Superior temporal gyrus (tissue), 1 donor: ENCODE results near the gene XPO6.
"Not testable (repeated sequence)": the region's sequence is repeated elsewhere in the genome, so short reads cannot be mapped to it uniquely, and the experiment has no call there.

Experiments
- DNase-seq: peaks from one replicate; pipeline ENCODE4 v3.0.0-alpha.2; 2016; ENCODE audit errors: extremely low spot score

The XPO6 gene, protein sequence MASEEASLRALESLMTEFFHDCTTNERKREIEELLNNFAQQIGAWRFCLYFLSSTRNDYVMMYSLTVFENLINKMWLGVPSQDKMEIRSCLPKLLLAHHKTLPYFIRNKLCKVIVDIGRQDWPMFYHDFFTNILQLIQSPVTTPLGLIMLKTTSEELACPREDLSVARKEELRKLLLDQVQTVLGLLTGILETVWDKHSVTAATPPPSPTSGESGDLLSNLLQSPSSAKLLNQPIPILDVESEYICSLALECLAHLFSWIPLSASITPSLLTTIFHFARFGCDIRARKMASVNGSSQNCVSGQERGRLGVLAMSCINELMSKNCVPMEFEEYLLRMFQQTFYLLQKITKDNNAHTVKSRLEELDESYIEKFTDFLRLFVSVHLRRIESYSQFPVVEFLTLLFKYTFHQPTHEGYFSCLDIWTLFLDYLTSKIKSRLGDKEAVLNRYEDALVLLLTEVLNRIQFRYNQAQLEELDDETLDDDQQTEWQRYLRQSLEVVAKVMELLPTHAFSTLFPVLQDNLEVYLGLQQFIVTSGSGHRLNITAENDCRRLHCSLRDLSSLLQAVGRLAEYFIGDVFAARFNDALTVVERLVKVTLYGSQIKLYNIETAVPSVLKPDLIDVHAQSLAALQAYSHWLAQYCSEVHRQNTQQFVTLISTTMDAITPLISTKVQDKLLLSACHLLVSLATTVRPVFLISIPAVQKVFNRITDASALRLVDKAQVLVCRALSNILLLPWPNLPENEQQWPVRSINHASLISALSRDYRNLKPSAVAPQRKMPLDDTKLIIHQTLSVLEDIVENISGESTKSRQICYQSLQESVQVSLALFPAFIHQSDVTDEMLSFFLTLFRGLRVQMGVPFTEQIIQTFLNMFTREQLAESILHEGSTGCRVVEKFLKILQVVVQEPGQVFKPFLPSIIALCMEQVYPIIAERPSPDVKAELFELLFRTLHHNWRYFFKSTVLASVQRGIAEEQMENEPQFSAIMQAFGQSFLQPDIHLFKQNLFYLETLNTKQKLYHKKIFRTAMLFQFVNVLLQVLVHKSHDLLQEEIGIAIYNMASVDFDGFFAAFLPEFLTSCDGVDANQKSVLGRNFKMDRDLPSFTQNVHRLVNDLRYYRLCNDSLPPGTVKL

DNA sequence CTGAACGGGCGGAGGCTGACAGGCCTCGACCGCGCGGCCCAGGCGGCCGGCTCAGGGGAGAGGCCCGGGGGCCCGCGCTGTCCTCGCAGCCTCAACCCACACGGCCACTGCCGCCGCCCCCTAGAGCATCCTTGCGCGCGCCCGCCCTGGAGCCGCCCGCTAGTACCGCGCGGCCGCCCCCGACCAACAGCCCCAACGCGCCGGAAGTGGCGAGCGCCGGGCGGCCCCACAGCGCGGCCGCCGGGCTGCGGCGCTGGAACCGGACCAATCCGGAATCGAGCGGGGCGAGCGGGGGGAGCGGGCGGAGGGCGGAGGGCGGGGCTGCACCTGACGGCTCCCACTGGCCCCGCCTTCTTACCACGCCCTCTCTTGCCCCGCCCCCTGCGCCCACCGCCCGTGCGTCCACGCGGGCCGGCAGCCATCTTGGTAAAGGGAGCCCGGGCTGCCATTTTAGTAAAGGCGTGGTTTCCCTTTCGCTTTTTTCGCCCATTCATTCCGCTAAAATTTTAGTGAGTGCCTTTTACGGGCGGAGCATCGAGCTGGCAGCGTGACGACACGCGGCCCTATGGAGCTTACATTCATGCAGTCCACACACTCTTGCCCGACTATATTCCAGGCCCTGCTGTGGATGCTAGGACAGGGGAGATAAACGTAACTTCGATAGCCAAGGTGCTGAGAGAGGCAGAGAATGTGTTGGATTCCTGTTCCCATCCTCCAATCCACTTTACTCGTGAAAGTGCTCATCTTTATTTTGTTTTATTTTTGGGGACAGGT is at the start of gene XPO6:
XPO6 (minus strand) TSS at position 208 of the 774 bp plus-strand sequence. CDS start 597 bp downstream, outside the sequence.
- DNase-seq, result peak; percentile 92

DNA sequence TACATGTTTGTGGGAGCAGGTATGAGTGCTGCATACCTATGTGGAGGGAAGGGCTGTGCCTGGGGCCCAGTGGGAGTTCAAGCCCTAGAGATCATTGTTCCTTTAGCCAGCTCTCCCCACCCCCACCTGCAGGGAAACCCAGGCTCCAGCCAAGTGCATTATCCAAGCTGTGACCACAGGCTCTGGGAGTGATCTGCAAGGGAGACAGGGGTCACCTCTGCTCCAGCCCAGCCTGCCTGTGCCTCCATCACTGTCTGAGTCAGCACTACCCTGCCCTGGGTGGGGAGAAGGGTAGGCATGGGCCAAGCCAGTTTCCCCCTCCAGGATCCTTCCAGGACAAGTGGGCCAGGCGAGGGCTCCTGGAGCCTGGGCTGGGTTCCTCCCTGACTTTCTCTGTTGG is 48.4 kb upstream of the XPO6 start:
- DNase-seq, result no peak

DNA sequence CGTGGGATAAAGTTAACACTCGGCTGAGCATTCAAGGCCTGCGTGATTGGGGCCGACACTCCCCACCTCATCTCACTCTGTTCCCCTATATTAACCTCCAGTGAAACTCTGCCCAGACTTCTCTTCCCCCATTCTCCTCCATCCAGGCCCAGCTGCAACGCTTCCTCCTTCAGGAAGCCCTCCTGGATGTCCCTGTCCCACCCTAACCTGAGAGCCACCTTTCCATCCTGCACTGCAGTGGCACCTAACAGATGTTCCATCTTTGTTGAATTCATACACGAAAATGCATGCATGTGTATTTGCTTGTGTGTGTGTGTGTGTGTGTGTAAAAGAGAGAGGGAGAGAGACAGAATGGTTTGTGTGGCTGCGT is 48.0 kb upstream of the XPO6 start:
- no peak for DNase-seq

DNA sequence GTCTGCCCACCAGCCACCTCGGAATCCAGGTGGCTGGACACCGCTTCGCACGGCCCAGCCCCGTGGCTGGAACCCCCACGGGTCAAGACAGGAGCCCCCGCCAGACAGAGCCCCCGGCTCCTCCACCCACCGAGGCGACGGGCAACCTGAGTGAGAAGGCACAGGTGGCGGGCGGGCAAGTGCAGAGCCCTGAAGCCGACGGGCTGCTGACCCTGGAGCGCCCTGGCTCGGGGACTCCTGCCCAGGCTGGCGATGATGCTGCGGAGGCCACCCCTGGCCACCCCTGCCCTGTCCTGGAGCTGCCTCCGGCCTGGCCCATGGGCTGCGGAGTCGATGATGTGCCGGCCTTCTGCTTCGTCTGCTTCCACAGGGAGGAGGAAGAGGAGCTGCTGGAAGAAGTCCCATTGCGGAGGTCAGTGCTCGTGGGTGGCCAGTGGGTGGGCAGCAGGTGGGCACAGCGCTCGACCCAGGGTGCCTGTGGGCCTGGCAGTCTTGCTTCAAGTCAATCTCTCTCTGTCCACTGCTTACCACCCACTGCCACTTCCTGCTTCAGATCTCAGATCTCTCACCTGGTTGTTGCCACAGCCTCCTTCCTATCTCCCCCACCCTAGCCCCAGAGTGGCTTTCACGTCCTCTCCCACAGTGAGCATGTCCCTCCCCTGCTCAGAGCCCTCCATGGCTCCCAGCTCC is 47.5 kb upstream of the XPO6 start:
- no peak for DNase-seq

DNA sequence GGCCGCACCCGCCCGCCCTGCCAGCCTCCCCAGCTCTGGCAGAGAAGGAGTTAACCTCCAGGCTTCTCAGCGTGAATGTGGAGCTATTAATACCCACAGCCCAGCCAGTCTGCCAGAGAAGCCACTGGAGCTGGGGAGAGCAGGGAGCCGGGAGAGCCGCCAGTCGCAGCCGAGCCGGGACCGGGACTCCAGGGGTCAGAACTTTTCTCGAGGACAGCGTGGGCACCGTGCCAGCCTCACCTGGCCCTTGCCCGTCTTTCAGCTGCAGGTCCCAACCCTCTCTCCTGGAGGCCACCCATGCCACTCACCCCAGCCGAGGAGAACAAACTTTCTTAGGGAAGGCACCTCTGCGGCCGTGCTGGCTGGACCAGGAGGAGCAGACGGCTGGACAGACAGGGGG is 46.8 kb upstream of the XPO6 start:
- no peak for DNase-seq

DNA sequence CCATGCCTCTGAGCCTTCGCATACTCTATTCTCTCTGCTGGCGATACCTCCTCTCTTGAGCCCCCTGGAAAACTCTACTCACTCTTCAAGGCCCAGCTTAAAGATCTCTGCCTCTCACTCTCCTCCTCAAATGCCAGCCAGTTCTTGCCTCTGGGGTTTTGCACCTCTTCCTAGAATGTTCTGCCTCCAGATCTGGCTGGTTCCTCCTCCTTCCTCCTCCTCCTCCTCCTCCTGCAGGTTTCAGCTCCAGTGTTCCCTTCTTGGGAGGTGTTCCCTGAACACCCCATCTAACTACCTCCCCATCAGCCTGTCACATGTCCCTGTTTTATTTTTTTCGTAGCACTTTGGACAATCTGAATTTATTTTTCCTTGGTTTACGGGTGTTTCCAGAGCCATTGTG is 45.5 kb upstream of the XPO6 start:
- no peak for DNase-seq

DNA sequence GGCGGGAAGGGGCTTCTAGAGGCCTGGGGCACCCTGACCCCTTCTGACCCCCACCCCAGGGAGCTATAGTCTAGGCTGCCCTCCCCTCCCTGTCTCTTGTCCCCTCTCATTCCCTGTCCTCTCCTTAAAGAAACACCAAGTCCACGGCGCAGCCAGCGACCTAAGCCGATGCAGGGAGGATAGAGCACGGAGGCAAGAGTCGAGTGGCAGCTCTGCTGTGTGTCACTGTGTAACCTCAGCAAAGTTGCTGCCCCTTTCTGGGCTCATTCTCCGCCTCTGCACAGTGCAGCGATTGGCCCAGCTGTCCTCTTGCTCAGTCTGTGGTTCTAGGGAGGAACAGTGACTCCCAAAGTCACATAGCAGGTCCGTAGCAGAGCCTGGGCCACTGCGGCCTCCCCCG is 44.1 kb upstream of the XPO6 start:
- DNase-seq, result no peak

DNA sequence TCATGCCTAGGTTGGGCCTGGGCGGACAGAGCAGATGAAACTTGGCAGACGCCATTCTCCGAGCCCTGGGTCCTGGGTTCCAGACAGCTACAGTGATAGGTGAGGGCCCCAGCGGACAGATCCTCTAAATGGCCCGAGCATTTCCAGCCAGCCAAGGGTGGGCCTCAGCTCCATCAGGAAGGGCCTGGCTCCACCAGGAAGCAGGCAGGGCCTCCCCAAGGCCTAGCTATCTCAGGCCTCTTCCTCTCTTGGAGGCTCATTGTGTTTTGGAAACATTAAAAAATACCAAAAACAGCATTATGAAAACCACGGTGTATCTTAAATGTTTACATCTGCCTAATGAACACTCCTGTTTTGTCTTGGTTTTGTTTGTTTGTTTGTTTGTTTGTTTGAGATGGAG is 42.4 kb upstream of the XPO6 start:
- DNase-seq, result no peak

DNA sequence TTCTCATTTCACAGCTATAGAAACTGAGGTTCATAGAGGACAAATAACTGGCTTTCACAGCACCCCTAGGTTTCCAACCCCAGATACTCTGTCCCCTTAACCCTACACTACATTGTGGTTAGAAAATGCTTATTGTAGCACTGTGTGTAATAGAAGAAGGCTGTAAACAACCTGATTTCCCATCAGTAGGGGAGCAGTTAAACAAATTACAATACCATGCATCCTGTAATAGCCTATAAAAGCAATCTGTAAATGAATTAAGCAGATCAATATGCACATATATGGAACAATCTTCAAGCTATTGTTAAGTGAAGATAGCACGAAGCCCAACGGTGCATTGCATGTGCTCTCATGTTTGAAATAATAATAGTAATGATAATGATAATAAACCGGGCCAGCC is 39.2 kb upstream of the XPO6 start:
- no peak for DNase-seq

DNA sequence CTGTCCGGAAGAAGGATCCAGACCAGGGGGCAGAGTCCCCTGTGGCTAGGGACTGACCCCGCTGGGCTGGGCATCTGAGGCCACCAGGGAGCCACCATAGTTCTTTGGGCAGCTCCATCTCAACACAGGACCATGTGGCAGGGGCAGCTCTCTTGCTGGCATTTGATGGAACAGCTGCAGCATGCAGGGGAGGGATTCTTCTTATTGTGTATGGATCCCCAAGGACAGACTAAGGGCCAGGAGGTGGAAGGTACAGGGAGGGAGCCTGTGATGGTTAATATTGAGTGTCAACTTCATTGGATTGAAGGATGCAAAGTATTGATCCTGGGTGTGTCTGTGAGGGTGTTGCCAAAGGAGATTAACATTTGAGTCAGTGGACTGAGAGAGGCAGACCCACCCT is 37.7 kb upstream of the XPO6 start:
- not testable (repeated sequence) for DNase-seq

DNA sequence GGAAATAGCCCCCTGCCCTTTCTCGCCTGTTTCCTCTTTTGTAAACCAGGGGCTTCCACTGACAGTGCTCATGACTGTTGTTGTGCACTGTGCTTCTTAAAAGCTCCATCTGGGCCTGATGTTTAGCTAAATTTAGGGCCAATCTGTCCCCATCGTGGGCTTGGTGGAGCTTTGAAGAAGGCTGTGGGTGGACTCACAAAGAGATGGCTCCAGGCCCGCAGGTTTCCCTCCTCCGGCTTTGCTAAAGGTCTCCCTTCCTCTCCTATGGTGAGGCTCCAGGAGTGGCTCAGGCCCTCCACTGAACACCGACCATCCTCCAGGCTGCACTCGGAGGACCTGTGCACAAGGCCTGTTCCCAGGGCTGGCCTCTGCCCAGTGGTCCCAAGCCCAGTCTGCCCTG is 30.2 kb upstream of the XPO6 start:
- no peak for DNase-seq

DNA sequence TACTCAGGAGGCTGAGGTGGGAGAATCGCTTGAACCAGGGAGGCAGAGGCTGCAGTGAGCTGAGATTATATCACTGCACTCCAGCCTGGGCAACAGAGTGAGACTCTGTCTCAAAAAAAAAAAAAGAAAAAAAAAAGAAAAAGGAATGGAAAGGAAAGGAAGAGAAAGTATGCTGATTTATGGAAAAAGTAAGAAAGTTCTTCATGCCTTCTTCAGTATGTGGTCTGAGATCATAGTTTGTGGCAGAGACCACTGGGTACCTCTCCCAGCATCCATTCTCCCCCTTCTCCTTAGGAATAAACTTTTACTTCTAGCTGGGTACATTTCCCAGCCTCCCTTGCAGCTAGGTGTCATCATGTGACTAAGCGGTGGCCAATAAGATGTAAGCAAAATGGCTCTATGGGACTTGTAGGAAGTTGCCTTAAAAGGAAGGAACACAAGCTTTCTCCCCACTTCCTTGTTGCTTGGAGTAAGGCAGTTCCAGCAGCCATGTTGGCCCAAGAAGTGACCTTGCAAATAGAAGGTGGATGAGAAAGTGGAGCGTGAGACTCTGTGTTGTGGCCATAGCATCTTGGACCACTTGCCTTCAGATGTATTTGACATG is 26.1 kb upstream of the XPO6 start:
- no peak for DNase-seq

DNA sequence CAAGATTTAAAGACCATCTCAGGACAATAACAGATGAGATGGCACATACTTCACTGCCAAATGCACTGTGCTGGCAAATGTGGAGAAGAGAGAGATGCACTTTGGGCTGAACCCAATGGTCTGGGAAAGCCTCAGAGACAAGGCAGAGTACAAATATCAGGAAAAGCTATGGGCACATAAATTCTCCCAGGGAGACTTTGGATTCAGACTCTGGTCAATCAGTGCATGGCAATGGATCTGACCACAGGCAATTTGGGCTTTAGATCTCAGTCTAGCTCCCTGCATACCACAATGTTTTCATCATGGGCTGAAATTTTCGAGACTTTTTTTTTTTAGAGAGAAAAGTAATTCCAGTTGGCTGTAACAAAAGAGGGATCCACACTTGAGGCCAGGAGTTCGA is 20.0 kb upstream of the XPO6 start:
- no peak for DNase-seq

DNA sequence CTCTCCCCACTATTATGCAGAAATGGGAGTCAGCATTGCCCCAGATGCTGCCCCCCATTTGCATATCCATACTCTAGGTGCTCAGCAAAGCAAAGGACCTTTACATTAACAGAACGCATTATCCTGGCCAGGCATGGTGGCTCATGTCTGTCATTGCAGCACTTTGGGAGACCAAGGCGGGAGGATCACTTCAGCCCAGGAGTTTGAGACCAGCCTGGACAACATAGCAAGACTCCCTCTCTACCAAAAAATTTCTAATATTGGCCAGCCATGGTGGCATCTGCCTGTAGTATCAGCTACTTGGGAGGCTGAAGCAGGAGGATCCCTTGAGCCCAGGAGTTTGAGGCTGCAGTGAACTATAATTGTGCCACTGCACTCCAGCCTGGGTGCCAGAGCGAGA is 12.1 kb upstream of the XPO6 start:
- DNase-seq, result not testable (repeated sequence)

DNA sequence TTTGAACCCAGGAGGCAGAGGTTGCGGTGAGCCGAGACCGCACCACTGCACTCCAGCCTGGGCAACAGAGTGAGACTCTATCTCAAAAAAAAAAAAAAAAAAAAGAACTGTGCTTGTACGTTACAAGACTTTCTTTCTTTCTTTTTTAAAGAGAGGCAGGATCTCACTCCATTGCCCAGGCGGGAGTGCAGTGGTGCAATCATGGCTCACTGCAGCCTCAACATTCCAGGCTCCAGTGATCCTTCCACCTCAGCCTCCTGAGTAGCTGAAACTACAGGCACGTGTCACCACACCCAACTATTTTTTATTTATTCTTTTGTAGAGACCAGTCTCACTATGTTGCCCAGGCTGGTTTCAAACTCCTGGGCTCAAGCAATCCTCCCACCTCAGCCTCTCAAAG is 8.0 kb upstream of the XPO6 start:
- not testable (repeated sequence) for DNase-seq

DNA sequence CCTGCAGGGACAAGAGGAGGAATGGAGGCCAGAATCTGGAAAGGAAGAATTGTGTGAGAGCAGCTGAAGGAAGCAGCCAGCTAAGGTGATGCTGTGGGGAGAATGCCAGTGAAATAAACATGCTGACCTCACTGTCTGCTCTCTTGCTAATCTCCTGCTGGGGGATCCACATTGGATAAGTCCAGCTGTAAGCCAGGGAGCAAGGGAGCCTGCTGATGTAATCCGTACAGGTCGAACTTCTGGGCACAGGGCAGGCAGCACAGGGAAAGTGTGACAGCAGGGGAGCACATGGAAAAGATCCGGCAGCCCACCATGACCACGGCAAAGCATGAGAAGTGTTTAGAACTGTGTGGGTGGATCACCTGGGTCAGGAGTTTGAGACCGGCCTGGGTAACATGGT is 7.5 kb upstream of the XPO6 start:
- DNase-seq, result no peak

DNA sequence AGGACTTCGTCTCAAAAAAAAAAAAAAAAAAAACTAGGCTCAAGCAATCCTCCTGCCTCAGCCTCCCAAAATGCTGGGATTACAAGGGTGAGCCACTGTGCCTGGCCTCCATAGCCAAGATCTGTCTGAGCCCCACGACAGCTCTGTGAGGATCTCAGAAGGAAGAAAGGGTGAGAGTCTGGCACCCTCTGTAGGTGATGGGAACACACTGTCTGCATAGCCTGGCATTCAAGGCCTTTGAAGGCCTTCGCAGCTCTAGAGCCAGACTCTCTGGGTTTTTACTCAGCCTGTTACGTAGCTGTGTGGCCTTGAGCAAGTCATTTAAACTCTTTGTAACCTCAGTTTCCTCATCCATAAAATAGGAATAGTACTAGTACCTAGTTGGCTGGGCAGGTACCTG is 6.3 kb upstream of the XPO6 start:
- DNase-seq, result no peak

DNA sequence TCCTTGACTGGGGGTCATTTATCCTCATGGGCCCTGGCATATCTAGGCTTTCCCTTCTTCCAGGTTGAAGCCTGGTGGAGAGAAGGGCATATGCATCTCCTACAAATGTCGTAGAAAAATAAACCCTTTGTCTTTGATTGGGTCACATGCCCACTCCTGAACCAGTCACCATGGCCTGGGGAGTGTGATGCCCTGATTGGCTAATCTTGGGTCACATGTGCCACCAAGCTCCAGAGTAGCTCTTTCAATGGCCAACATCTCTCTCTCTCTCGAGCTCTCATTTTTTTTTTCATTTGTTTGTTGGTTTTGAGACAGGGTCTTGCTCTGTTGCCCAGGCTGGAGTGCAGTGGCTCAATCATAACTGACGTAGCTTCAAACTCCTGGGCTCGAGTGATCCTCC is 5.6 kb upstream of the XPO6 start:
- no peak for DNase-seq

DNA sequence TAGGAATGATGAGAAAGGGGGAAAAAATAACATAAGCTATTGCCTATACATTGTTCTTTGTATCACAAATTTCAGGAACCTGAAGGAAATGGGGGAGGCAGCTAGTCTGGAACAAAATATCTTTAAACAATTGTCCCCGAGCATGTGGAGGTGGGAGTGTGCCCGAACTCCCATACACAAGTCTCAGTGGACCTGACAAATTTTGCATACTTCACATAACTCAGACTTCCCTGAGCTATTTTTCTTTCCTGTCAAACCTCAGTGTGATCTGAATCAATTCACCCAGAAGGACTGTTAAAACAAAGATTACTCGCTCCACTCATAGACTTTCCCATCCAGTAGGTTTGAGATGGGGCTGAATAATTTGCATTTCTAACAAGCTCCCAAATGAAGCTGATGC is 1.6 kb upstream of the XPO6 start:
- DNase-seq, result no peak

DNA sequence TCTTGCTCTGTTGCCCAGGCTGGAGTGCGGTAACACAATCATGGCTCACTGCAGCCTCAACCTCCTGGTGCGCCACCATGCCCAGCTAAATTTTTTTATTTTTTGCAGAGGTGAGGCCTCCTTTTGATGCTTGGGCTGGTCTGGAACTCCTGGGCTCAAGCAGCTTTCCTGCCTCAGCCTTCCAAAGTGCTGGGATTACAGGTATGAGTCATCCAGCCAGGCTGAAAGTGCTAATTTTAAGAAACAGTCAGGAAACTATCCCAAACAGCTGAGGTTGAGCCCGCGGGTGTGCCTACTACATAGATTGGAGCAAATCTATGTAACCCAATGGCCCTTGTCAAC is 738 bp upstream of the XPO6 start:
- no peak for DNase-seq
